Stimulated activated CD8-positive, alpha-beta memory T cell treated with anti-CD3 and anti-CD28 coated beads, Interleukin-4, amount 100 ng/mL, for 24 hours (primary cell): ENCODE results near the gene GSKIP.
"Not testable (repeated sequence)": the region's sequence is repeated elsewhere in the genome, so short reads cannot be mapped to it uniquely, and the experiment has no call there.

Experiments used
- DNase-seq: peaks from one replicate; pipeline ENCODE4 v3.0.0-alpha.2; 2020; ENCODE audit warnings: low read depth

Gene GSKIP

DNA sequence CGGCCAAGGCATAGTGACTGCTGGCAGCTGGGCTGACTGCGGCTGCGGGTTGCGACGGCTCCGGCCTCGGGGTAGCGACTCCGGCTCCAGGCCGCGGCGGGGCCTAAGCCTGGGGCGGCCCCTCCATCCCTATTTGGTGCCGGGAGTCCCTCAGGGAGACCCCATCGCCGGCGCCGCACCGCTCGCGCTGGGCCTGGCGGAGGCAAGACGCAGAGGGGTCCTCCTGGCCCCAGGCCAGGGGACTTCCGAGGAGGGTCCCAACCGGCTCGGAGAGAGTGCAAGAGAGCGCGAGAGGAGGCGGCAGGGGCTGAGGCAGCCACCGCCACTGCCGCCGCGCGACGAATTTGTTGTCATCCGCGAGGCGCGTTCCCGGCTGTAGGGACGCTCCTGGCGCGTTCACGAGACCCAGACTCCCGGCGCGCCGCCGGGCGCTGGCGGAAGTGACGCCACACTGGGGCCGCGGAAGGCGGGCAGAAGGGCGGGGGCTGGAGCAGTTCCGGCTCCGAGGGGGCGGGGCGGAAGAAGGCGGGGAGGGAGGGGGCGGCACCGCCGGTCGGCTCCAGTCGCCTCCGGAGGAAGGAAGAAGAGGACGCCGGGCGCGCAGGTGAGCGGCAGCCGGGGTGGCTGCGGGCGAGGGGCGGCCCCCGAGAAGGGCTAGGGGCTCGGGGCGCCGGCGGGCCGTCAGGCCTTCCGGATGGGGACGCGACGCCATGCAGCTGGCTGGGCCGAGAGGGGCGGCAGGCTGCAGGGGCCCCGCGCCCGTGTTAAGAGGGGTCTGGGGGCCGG lies at the start of gene GSKIP, which contains the start of gene ATG2B:
GSKIP (plus strand) TSS at position 562 of the 786 bp plus-strand sequence. CDS start 18,722 bp downstream, outside the sequence.
ATG2B (minus strand) TSS at position 377 of the 786 bp plus-strand sequence; CDS start at position 12, 365 bp downstream.
- peak; percentile 95 for DNase-seq

- no peak for DNase-seq
Observed at GRCh38 chr14:96316087-96316486, 47.2 kb upstream of the GSKIP start.

GRCh38 chr14:96318836-96319235 lies 44.5 kb upstream of the GSKIP start:
- DNase-seq: no peak

DNA sequence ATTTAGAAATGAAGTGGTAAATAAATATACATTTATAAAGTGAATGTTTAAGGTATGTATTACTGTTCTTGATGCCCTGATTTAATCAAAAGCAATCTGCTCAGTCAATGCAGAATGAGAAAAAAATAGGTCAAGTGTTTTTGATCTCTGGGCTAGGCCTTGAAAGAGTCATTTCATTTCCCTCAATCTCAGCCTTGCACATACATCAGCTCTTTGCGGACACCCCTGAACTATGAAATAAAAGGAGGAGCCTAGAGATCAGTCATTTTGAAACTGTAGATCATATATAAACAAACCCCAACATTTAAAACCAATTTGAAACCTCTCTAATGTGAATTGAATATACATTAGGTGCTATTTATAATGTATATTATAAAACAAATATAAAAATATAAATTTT lies 42.7 kb upstream of the GSKIP start:
- DNase-seq: no peak

DNA sequence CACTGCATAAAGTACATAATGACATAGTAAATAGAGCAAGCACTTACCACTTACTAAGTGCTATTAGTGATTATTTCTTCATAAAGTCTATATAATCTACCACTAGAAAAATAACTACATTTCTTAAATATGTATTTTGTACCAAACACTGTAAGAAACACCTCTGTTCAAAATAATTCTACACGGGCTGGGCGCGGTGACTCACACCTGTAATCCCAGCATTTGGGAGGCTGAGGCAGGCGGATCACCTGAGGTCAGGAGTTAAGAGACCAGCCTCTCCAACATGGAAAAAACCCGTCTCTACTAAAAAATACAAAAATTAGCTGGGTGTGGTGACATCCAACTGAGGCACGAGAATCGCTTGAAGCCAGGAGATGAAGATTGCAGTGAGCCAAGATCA lies 39.1 kb upstream of the GSKIP start:
- no peak for DNase-seq

DNA sequence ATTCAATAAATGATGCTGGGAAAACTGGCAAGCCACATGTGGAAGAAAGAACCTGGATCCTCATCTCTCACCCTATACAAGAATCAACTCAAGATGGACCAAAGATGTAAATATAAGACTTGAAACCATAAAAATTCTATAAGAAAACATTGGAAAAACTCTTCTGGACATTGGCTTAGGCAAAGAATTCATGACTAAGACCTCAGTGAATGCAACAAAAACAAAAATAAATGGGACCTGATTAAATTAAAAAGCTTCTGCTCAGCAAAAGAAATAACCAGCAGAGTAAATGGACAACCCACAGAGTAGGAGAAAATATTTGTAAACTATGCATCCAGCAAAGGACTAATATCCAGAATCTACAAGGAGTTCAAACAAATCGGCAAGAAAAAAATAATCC lies 24.8 kb upstream of the GSKIP start:
- DNase-seq: no peak

DNA sequence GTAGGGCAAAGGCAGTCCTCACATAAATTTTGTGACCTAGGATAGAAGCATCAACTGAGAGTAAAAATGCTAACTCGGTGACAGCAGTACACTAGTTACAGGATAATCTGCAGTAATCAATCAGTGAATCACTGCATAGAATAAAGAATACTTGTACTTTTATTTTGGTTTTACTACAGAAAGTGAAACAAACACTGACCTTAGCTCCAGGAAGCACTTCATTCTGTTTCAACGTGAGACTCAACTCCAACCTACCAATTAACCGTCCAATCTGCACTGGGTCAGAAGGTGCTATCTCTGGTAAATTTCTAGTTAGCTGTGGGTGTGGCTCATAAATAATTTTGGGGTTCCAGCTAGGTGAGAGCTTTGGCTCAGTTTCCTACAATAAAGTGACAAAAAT lies 22.0 kb upstream of the GSKIP start:
- DNase-seq: no peak

DNA sequence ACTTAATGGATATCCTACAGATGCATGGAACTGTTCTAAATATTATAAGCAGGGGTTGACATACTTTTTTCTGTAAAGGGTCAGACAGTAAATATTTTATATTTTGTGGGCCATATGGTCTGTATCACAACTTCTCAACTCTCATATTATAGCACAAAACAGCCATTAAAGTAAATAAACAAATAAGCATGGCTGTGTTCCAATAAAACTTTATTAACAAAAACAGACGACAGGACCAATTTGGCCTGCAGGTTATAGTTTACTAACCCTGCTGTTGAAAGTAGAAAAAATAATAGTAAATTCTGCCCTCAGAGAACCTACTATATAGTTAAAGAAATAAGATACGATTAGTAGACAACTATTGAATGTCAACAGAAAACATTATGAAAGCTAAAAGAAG lies 17.7 kb upstream of the GSKIP start:
- no peak for DNase-seq

- not testable (repeated sequence) for DNase-seq
Observed at GRCh38 chr14:96347957-96348356, 15.4 kb upstream of the GSKIP start.

- no peak for DNase-seq
Observed at GRCh38 chr14:96349286-96350075, 13.8 kb upstream of the GSKIP start.

GRCh38 chr14:96351986-96352385 lies 11.3 kb upstream of the GSKIP start:
- no peak for DNase-seq

- DNase-seq: no peak
Observed at GRCh38 chr14:96352708-96353107, 10.6 kb upstream of the GSKIP start.

DNA sequence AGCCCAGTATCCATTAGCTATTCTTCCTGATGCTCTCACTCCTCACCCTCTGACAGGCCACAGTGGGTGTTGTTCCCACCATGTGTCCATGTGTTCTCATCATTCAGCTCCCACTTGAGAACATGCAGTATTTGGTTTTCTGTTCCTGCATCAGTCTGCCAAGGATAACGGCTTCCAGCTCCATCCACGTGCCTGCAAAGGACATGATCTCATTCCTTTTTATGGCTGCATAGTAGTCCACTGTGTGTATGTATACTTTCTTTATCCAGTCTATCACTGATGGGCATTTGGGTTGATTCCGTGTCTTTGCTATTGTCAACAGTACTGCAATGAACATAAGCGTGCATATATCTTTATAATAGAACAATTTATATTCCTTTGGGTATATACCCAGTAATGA lies 9.1 kb upstream of the GSKIP start:
- DNase-seq: no peak

GRCh38 chr14:96357216-96357615 lies 6.1 kb upstream of the GSKIP start:
- DNase-seq: no peak

DNA sequence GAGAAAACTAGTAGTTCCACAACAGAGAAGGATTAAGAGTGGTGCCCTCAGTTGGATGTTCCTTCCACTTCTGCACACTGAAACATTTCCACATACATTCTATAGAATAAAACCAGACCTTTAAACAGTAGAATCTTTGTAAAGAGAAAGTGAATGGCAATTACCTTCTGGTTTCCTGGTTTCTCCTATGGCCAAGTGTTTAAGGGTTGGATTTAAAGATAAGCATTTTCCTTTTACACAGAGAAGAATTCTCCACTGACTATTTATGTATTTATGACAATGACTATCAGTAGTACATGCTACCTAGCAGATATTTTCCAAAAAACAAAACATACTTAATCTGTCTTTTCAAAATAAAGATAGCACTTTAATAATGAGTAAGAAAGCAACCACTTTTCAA lies 3.4 kb upstream of the GSKIP start:
- DNase-seq: no peak

DNA sequence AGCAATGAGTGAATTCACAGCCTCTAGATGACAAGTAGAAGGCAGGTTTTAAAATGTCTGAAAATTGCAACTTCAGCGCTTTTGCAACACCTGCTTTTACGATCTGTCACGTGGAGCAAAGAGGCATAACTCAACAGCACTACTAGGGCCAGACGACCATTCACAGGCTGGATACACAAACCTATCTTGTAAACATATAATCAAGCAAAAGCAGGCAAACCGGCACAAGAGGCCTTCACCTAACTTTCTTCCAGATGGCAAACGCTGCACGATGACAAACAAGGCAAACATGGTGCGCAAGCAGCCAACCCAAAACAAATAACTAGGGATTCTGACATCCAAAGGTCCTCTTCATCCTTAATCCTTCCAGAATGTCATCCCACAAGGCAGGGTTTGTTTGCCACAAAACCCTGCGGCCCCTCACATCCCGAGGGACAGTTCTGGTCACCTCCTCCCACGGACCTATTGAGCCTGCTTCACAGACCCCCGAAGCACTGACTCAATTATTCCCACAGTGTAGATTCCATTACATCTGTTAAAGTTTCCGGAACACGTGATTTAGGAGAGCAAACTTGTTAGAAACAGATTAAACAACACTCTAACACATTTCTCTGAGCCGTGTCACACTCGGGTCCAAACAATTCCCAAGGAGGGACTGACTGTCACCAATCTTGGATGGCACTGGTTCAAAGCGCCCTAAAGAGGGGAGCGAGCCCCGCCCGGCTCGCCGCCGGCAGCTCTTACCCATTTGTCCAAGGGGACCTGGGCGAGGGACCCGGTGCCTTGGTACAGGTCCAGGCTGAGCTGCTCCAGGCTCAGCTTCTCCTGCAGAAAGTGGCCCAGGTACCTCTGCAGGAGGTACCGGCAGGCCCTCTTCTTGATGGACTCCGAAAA lies 1.0 kb upstream of the GSKIP start:
- DNase-seq: peak; percentile 6

DNA sequence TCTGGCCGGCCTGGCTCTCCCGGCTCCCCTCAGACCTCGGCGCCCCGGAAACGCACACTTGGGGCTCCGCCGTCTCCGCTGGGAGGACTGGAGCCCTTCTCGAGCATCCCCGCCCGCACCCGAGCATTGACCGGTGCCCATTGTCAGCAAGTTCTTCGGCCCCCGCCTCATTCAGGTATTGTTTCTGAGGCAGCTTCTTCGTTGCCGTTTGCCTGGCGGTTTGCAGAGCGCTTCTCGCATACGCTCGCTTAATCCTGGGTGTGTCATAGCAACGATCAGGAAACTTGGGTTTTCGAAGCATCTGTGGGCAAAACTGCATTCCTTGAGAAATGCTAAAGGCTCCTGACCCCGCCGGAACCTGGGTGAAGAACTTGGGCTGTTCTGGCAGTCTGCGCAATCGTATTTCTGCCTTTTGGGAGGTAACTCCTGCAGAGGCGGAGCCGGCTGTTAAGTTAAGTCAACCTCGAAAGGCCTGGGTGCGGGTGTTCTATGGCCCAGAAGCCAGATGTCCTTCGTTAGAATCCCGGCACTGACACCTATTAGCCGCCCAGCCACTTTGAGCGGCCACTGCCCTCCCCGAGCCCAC lies 518 bp downstream of the GSKIP start:
- peak; percentile 9 for DNase-seq

- DNase-seq: no peak
Observed at GRCh38 chr14:96364962-96365361, 1.6 kb downstream of the GSKIP start.

GRCh38 chr14:96368534-96368933 lies 5.2 kb downstream of the GSKIP start:
- DNase-seq: no peak

- no peak for DNase-seq
Observed at GRCh38 chr14:96370528-96370927, 7.2 kb downstream of the GSKIP start.

GRCh38 chr14:96373538-96373937 lies 10.2 kb downstream of the GSKIP start:
- DNase-seq: no peak

GRCh38 chr14:96376093-96376492 lies 12.8 kb downstream of the GSKIP start:
- no peak for DNase-seq
